Measurements from ENCODE around the gene AFF1. TPM values are rescaled to one million over a fixed set of nuclear protein-coding genes. Genes with fewer than 3 reads are reported as not detected.

The AFF1 gene
- total RNA-seq, 1 donor from 2014 or later = 99.9 TPM

GRCh38 chr4:86910820-86911684 lies 23.8 kb upstream of the AFF1 start:
- no peak overlapping the region for H3K4me3 ChIP-seq
- H3K9me3 ChIP-seq = no peaks in the 10 kb centered on the region
- H3K4me1 ChIP-seq = peaks cover 17% of the 10 kb centered on the region
- no peak for TF ChIP-seq POLR2A (IDR thresholded peaks at IDR 0.05)
- no peaks in the 10 kb centered on the region for H3K27me3 ChIP-seq
- no peaks in the 10 kb centered on the region for H3K36me3 ChIP-seq
- no peak overlapping the region for H3K27ac ChIP-seq
- no peak for DNase-seq (ENCODE audit: extremely low spot score in 2 of 2)
- intact Hi-C loops (cut with DNase I) = no loop called here

GRCh38 chr4:86916392-86916791 lies 18.4 kb upstream of the AFF1 start:
- H3K4me1 ChIP-seq = peaks cover 5% of the 10 kb centered on the region
- no peaks in the 10 kb centered on the region for H3K27me3 ChIP-seq
- TF ChIP-seq POLR2AphosphoS5 (IDR thresholded peaks at IDR 0.05; ENCODE audit: insufficient read depth in 1 of 2, low read depth in 1 of 2) (no peak), CTCF (IDR thresholded peaks at IDR 0.05) (no peak)
- no peak for DNase-seq (ENCODE audit: extremely low spot score in 2 of 2)
- no peaks in the 10 kb centered on the region for H3K36me3 ChIP-seq
- intact Hi-C loops (cut with DNase I) = no loop called here
- no peaks in the 10 kb centered on the region for H3K9me3 ChIP-seq
- no peak overlapping the region for H3K4me3 ChIP-seq
- no peak overlapping the region for H3K27ac ChIP-seq

GRCh38 chr4:86917212-86918039 lies 17.4 kb upstream of the AFF1 start:
- intact Hi-C loops (cut with DNase I) = no loop called here
- DNase-seq (ENCODE audit: extremely low spot score in 2 of 2) = no peak
- H3K36me3 ChIP-seq = no peaks in the 10 kb centered on the region
- peaks cover 5% of the 10 kb centered on the region for H3K4me1 ChIP-seq
- H3K9me3 ChIP-seq = no peaks in the 10 kb centered on the region
- TF ChIP-seq POLR2A (IDR thresholded peaks at IDR 0.05) = no peak
- no peak for TF ChIP-seq POLR2AphosphoS5 (IDR thresholded peaks at IDR 0.05; ENCODE audit: insufficient read depth in 1 of 2, low read depth in 1 of 2)
- TF ChIP-seq CTCF (IDR thresholded peaks at IDR 0.05) = no peak
- H3K4me3 ChIP-seq = no peak overlapping the region
- H3K27me3 ChIP-seq = no peaks in the 10 kb centered on the region
- H3K27ac ChIP-seq = no peak overlapping the region

- no peak for DNase-seq (ENCODE audit: extremely low spot score in 2 of 2)
Measured at GRCh38 chr4:86918539-86919072, 16.2 kb upstream of the AFF1 start.

More at GRCh38 chr4:86918539-86919072, 16.2 kb upstream of the AFF1 start:
- no peak for TF ChIP-seq POLR2A (IDR thresholded peaks at IDR 0.05)
- TF ChIP-seq CTCF (IDR thresholded peaks at IDR 0.05) = no peak
- no peak for TF ChIP-seq POLR2AphosphoS5 (IDR thresholded peaks at IDR 0.05; ENCODE audit: insufficient read depth in 1 of 2, low read depth in 1 of 2)
- intact Hi-C loops (cut with DNase I) = no loop called here
- Histone ChIP-seq H3K27me3 (no peaks in the 10 kb centered on the region), H3K4me3 (no peak overlapping the region), H3K9me3 (no peaks in the 10 kb centered on the region), H3K27ac (no peak overlapping the region), H3K4me1 (peaks cover 5% of the 10 kb centered on the region), H3K36me3 (no peaks in the 10 kb centered on the region)
